ENCODE measurements around the gene LCN10. TPM values are rescaled to one million over a fixed set of nuclear protein-coding genes. Genes with fewer than 3 reads are reported as not detected.

Gene LCN10
- total RNA-seq, 1 donor from 2014 or later: not detected

GRCh38 chr9:136720898-136721338 lies 21.8 kb downstream of the LCN10 start:
- Mint-ChIP-seq H3K4me1 (ENCODE audit: unreplicated experiment) (peaks cover 23% of the 10 kb centered on the region), H3K27me3 (ENCODE audit: unreplicated experiment) (no peaks in the 10 kb centered on the region), H3K36me3 (ENCODE audit: unreplicated experiment) (peaks cover 12% of the 10 kb centered on the region), H3K4me3 (ENCODE audit: unreplicated experiment) (no peak overlapping the region), H3K9me3 (ENCODE audit: unreplicated experiment) (no peaks in the 10 kb centered on the region), H3K27ac (ENCODE audit: unreplicated experiment) (peak overlapping the region; percentile 6)
- no peak for DNase-seq (ENCODE audit: extremely low spot score, unreplicated experiment)
- no peak for TF ChIP-seq CTCF (IDR thresholded peaks at IDR 0.05)

- peaks cover 12% of the 10 kb centered on the region for H3K36me3 Mint-ChIP-seq (ENCODE audit: unreplicated experiment)
- DNase-seq (ENCODE audit: extremely low spot score, unreplicated experiment): no peak
- no peaks in the 10 kb centered on the region for H3K9me3 Mint-ChIP-seq (ENCODE audit: unreplicated experiment)
- H3K27me3 Mint-ChIP-seq (ENCODE audit: unreplicated experiment): no peaks in the 10 kb centered on the region
- peak overlapping the region; percentile 27 for H3K27ac Mint-ChIP-seq (ENCODE audit: unreplicated experiment)
- H3K4me3 Mint-ChIP-seq (ENCODE audit: unreplicated experiment): no peak overlapping the region
- no peak for TF ChIP-seq CTCF (IDR thresholded peaks at IDR 0.05)
- peaks cover 17% of the 10 kb centered on the region for H3K4me1 Mint-ChIP-seq (ENCODE audit: unreplicated experiment)
Observed at GRCh38 chr9:136720251-136720897, 22.4 kb downstream of the LCN10 start.

- Mint-ChIP-seq H3K36me3 (ENCODE audit: unreplicated experiment) (peaks cover 8% of the 10 kb centered on the region), H3K27me3 (ENCODE audit: unreplicated experiment) (no peaks in the 10 kb centered on the region), H3K9me3 (ENCODE audit: unreplicated experiment) (no peaks in the 10 kb centered on the region), H3K27ac (ENCODE audit: unreplicated experiment) (no peak overlapping the region), H3K4me1 (ENCODE audit: unreplicated experiment) (peaks cover 19% of the 10 kb centered on the region), H3K4me3 (ENCODE audit: unreplicated experiment) (no peak overlapping the region)
- TF ChIP-seq CTCF (IDR thresholded peaks at IDR 0.05): no peak
- DNase-seq (ENCODE audit: extremely low spot score, unreplicated experiment): no peak
Observed at GRCh38 chr9:136719195-136719880, 23.4 kb downstream of the LCN10 start.

- H3K27ac Mint-ChIP-seq (ENCODE audit: unreplicated experiment): no peak overlapping the region
- peaks cover under 1% of the 10 kb centered on the region for H3K36me3 Mint-ChIP-seq (ENCODE audit: unreplicated experiment)
- DNase-seq (ENCODE audit: extremely low spot score, unreplicated experiment): no peak
- no peak for TF ChIP-seq CTCF (IDR thresholded peaks at IDR 0.05)
- no peaks in the 10 kb centered on the region for H3K27me3 Mint-ChIP-seq (ENCODE audit: unreplicated experiment)
- no peak overlapping the region for H3K4me3 Mint-ChIP-seq (ENCODE audit: unreplicated experiment)
- no peaks in the 10 kb centered on the region for H3K9me3 Mint-ChIP-seq (ENCODE audit: unreplicated experiment)
- H3K4me1 Mint-ChIP-seq (ENCODE audit: unreplicated experiment): peaks cover 20% of the 10 kb centered on the region
Observed at GRCh38 chr9:136718345-136719194, 24.2 kb downstream of the LCN10 start.

- H3K27me3 Mint-ChIP-seq (ENCODE audit: unreplicated experiment): no peaks in the 10 kb centered on the region
- no peak for DNase-seq (ENCODE audit: extremely low spot score, unreplicated experiment)
- no peak overlapping the region for H3K4me3 Mint-ChIP-seq (ENCODE audit: unreplicated experiment)
- H3K27ac Mint-ChIP-seq (ENCODE audit: unreplicated experiment): no peak overlapping the region
- H3K36me3 Mint-ChIP-seq (ENCODE audit: unreplicated experiment): no peaks in the 10 kb centered on the region
- no peak for TF ChIP-seq CTCF (IDR thresholded peaks at IDR 0.05)
- peaks cover 25% of the 10 kb centered on the region for H3K4me1 Mint-ChIP-seq (ENCODE audit: unreplicated experiment)
- H3K9me3 Mint-ChIP-seq (ENCODE audit: unreplicated experiment): no peaks in the 10 kb centered on the region
Observed at GRCh38 chr9:136717399-136717798, 25.3 kb downstream of the LCN10 start.

Data from osteocyte (in vitro differentiated cells).